ENCODE measurements around the gene AK8.

Gene AK8

DNA sequence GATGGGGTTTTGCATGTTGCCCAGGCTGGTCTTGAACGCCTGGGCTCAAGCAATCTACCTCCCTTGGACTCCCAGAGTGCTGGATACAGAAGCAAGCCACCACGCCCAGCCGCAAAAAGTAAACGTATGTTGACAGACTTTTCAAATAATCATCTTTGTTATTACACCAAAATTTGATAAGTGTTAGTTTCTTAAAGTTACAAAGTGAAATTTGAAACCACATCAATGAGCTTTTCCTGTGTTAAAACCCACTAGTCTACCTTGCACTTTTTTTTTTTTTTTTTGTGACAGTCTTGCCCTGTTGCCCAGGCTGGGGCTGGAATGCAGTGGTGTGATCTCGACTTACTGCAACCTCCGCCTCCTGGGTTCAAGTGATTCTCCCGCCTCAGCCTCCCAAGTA lies 30.6 kb upstream of the AK8 start:
- Histone ChIP-seq H3K9me3 (ENCODE audit: insufficient read depth, low read length) (no peaks in the 10 kb centered on the region), H3K4me1 (ENCODE audit: low read length) (no peaks in the 10 kb centered on the region), H3K4me2 (ENCODE audit: low read length) (no peak overlapping the region), H3K36me3 (replicated peaks; ENCODE audit: low read depth, low read length) (peaks cover 18% of the 10 kb centered on the region), H3K27me3 (ENCODE audit: low read depth, low read length) (no peaks in the 10 kb centered on the region), H2AFZ (ENCODE audit: low read depth, low read length) (no peak overlapping the region), H3K79me2 (ENCODE audit: low read length) (no peaks in the 10 kb centered on the region), H3K9ac (ENCODE audit: low read length) (no peak overlapping the region), H3K4me3 (ENCODE audit: low read length) (no peak overlapping the region), H4K20me1 (ENCODE audit: insufficient read depth, low read length) (no peaks in the 10 kb centered on the region), H3K27ac (ENCODE audit: low read length) (no peak overlapping the region)
- TF ChIP-seq EZH2phosphoT487 (IDR thresholded peaks at IDR 0.05; ENCODE audit: low read depth) = no peak
- TF ChIP-seq CTCF (IDR thresholded peaks at IDR 0.05; ENCODE audit: low read depth, low read length) = no peak

DNA sequence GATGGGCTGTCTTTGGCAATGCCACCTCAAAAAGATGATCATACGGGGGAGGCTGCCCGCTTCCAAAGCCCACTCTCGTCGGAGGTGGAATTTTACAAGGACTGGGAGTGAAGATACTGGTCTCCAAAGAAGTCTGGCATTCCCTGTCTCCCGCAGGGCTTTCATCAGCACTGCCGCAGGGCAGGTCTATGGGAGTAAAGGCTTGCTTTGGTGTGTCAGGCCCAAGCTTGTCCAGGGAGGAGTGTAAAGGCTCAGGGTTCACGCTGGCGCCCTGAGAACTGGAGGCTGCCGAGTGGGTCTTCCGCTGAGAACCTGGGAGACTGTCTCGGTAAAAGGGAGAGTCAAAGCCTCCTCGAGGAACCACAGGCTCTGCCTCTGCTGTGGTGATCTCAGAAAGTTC lies 27.6 kb upstream of the AK8 start:
- Histone ChIP-seq H2AFZ (ENCODE audit: low read depth, low read length) (no peak overlapping the region), H3K27me3 (ENCODE audit: low read depth, low read length) (no peaks in the 10 kb centered on the region), H3K27ac (ENCODE audit: low read length) (no peak overlapping the region), H3K4me3 (ENCODE audit: low read length) (no peak overlapping the region), H3K79me2 (ENCODE audit: low read length) (no peaks in the 10 kb centered on the region), H4K20me1 (ENCODE audit: insufficient read depth, low read length) (no peaks in the 10 kb centered on the region), H3K9ac (ENCODE audit: low read length) (no peak overlapping the region), H3K9me3 (ENCODE audit: insufficient read depth, low read length) (no peaks in the 10 kb centered on the region), H3K4me2 (ENCODE audit: low read length) (no peak overlapping the region), H3K4me1 (ENCODE audit: low read length) (0 out of 2 replicates have a peak, but pooled peaks cover 2% of the 10 kb centered on the region), H3K36me3 (replicated peaks; ENCODE audit: low read depth, low read length) (peaks cover 24% of the 10 kb centered on the region)
- no peak for TF ChIP-seq EZH2phosphoT487 (IDR thresholded peaks at IDR 0.05; ENCODE audit: low read depth)
- TF ChIP-seq CTCF (IDR thresholded peaks at IDR 0.05; ENCODE audit: low read depth, low read length) = no peak

GRCh38 chr9:132903574-132904492 lies 25.7 kb upstream of the AK8 start:
- H3K9me3 ChIP-seq (ENCODE audit: insufficient read depth, low read length) = no peaks in the 10 kb centered on the region
- H2AFZ ChIP-seq (ENCODE audit: low read depth, low read length) = no peak overlapping the region
- H4K20me1 ChIP-seq (ENCODE audit: insufficient read depth, low read length) = no peaks in the 10 kb centered on the region
- no peak overlapping the region for H3K4me3 ChIP-seq (ENCODE audit: low read length)
- H3K27ac ChIP-seq (ENCODE audit: low read length) = no peak overlapping the region
- H3K36me3 ChIP-seq (replicated peaks; ENCODE audit: low read depth, low read length) = peaks cover 23% of the 10 kb centered on the region
- 0 out of 2 replicates have a peak, but pooled peaks cover 2% of the 10 kb centered on the region for H3K4me1 ChIP-seq (ENCODE audit: low read length)
- TF ChIP-seq CTCF (IDR thresholded peaks at IDR 0.05; ENCODE audit: low read depth, low read length) = no peak
- TF ChIP-seq EZH2phosphoT487 (IDR thresholded peaks at IDR 0.05; ENCODE audit: low read depth) = no peak
- H3K9ac ChIP-seq (ENCODE audit: low read length) = no peak overlapping the region
- H3K27me3 ChIP-seq (ENCODE audit: low read depth, low read length) = no peaks in the 10 kb centered on the region
- no peaks in the 10 kb centered on the region for H3K79me2 ChIP-seq (ENCODE audit: low read length)
- H3K4me2 ChIP-seq (ENCODE audit: low read length) = no peak overlapping the region

All from OCI-LY3 (cell line).